Measurements from ENCODE around the gene SETD1A. TPM values are rescaled to one million over a fixed set of nuclear protein-coding genes. Genes with fewer than 3 reads are reported as not detected.

The SETD1A gene
- total RNA-seq, 1 donor from 2014 or later = 2.4 TPM

- no peak for DNase-seq (ENCODE audit: low read depth, low spot score)
Measured at GRCh38 chr16:30982548-30983288, 25.2 kb downstream of the SETD1A start.

- DNase-seq (ENCODE audit: low read depth, low spot score) = no peak
Measured at GRCh38 chr16:30983289-30983889, 25.8 kb downstream of the SETD1A start.

GRCh38 chr16:30983898-30984610 lies 26.5 kb downstream of the SETD1A start:
- DNase-seq (ENCODE audit: low read depth, low spot score) = no peak

- DNase-seq (ENCODE audit: low read depth, low spot score) = peak; percentile 22
Measured at GRCh38 chr16:30984669-30985400, 27.3 kb downstream of the SETD1A start, which contains the start of gene HSD3B7. Gene HSD3B7 (plus strand): TSS chr16:30985207. CDS start chr16:30985659, 452 bp downstream.

GRCh38 chr16:30985401-30986128 lies 28.0 kb downstream of the SETD1A start:
- no peak for DNase-seq (ENCODE audit: low read depth, low spot score)

- DNase-seq (ENCODE audit: low read depth, low spot score) = no peak
Measured at GRCh38 chr16:30986129-30986991, 28.8 kb downstream of the SETD1A start.

GRCh38 chr16:30987581-30988190 lies 30.1 kb downstream of the SETD1A start:
- DNase-seq (ENCODE audit: low read depth, low spot score) = no peak

- DNase-seq (ENCODE audit: low read depth, low spot score) = no peak
Measured at GRCh38 chr16:30989469-30990047, 32.0 kb downstream of the SETD1A start.

- no peak for DNase-seq (ENCODE audit: low read depth, low spot score)
Measured at GRCh38 chr16:30990105-30990504, 32.6 kb downstream of the SETD1A start.

GRCh38 chr16:30991052-30991451 lies 33.5 kb downstream of the SETD1A start:
- no peak for DNase-seq (ENCODE audit: low read depth, low spot score)

- no peak for DNase-seq (ENCODE audit: low read depth, low spot score)
Measured at GRCh38 chr16:30992276-30992780, 34.8 kb downstream of the SETD1A start.

GRCh38 chr16:30992931-30993816 lies 35.6 kb downstream of the SETD1A start:
- DNase-seq (ENCODE audit: low read depth, low spot score) = no peak

- DNase-seq (ENCODE audit: low read depth, low spot score) = no peak
Measured at GRCh38 chr16:30995927-30996323, 38.4 kb downstream of the SETD1A start.

- DNase-seq (ENCODE audit: low read depth, low spot score) = no peak
Measured at GRCh38 chr16:30996324-30996984, 38.9 kb downstream of the SETD1A start.

- DNase-seq (ENCODE audit: low read depth, low spot score) = no peak
Measured at GRCh38 chr16:30996985-30997724, 39.6 kb downstream of the SETD1A start.

All from pulmonary artery endothelial cell (primary cell).